H7 (cell line): ENCODE measurements around the gene KBTBD4. TPM values are rescaled to one million over a fixed set of nuclear protein-coding genes. Genes with fewer than 3 reads are reported as not detected.
A peak's percentile ranks its signal among the peaks of the same experiment; 100 is the strongest.
"Not testable (repeated sequence)": the region's sequence is repeated elsewhere in the genome, so short reads cannot be mapped to it uniquely, and the experiment has no call there.

Source experiments
- DNase-seq: peaks from one replicate; pipeline ENCODE4 v3.0.0; 2012
- H3K27me3 ChIP-seq: 2 replicates; pipeline ENCODE4 v1.6.0; 2011; ENCODE audit warnings: mild to moderate bottlenecking, low read length; ENCODE audit not compliant: control insufficient read depth, insufficient read depth
- H3K36me3 ChIP-seq: replicated peaks from 2 replicates; pipeline ENCODE4 v1.5.1; 2011; ENCODE audit warnings: low read length; ENCODE audit not compliant: control insufficient read depth, insufficient read depth
- H3K4me3 ChIP-seq: 2 replicates; pipeline ENCODE4 v1.5.1; 2011; ENCODE audit warnings: low read depth, mild to moderate bottlenecking, control low read depth, low read length, moderate library complexity; ENCODE audit not compliant: insufficient read depth
- total RNA-seq: library from RNA; depleted of rRNA; stranded (reverse); fragments of >200 nt; shearing (Covaris generic); gene quantifications from 2 replicates; pipeline ENCODE4 v1.2.3, GENCODE V29; 2014

The KBTBD4 gene
- total RNA-seq, 1 experiment from 2014 or later, result 23.7 TPM

- Histone ChIP-seq H3K36me3 (no peaks in the 10 kb centered on the region), H3K4me3 (no peak overlapping the region), H3K27me3 (no peaks in the 10 kb centered on the region)
- no peak for DNase-seq
These were observed 20.1 kb downstream of the KBTBD4 start for GRCh38 chr11:47558695-47559094.

- H3K4me3 ChIP-seq, DNase-seq, H3K36me3 ChIP-seq, H3K27me3 ChIP-seq: not testable (repeated sequence)
These were observed 21.8 kb downstream of the KBTBD4 start for GRCh38 chr11:47557004-47557403.

GRCh38 chr11:47553406-47553743, 25.4 kb downstream of the KBTBD4 start:
- no peaks in the 10 kb centered on the region for H3K27me3 ChIP-seq
- no peaks in the 10 kb centered on the region for H3K36me3 ChIP-seq
- peak overlapping the region; percentile 99 for H3K4me3 ChIP-seq
- no peak for DNase-seq

- H3K36me3 ChIP-seq, result no peaks in the 10 kb centered on the region
- no peaks in the 10 kb centered on the region for H3K27me3 ChIP-seq
- H3K4me3 ChIP-seq, result peak within 1 kb of the TSS; percentile 99
- peak; percentile 93 for DNase-seq
These were observed 26.0 kb downstream of the KBTBD4 start, which contains the start of gene CELF1 for GRCh38 chr11:47552566-47553405. TSS of gene CELF1 (minus strand) at chr11:47553132. CDS start at chr11:47499523, 53,609 bp downstream.

- Histone ChIP-seq H3K4me3 (peak overlapping the region; percentile 99), H3K36me3 (no peaks in the 10 kb centered on the region), H3K27me3 (no peaks in the 10 kb centered on the region)
- DNase-seq, result peak; percentile 51
These were observed 26.7 kb downstream of the KBTBD4 start for GRCh38 chr11:47552056-47552565.

GRCh38 chr11:47551086-47551485, 27.7 kb downstream of the KBTBD4 start:
- peak; percentile 47 for DNase-seq
- Histone ChIP-seq H3K36me3 (no peaks in the 10 kb centered on the region), H3K4me3 (no peak overlapping the region)

GRCh38 chr11:47550288-47551047, 28.3 kb downstream of the KBTBD4 start:
- H3K4me3 ChIP-seq, result no peak overlapping the region
- no peaks in the 10 kb centered on the region for H3K36me3 ChIP-seq
- no peak for DNase-seq
- H3K27me3 ChIP-seq, result no peaks in the 10 kb centered on the region

More at GRCh38 chr11:47551086-47551485, 27.7 kb downstream of the KBTBD4 start:
- H3K27me3 ChIP-seq, result no peaks in the 10 kb centered on the region

GRCh38 chr11:47546274-47546673, 32.5 kb downstream of the KBTBD4 start:
- H3K4me3 ChIP-seq, result not testable (repeated sequence)

GRCh38 chr11:47545298-47545697, 33.5 kb downstream of the KBTBD4 start:
- no peaks in the 10 kb centered on the region for H3K27me3 ChIP-seq
- no peak for DNase-seq
- H3K4me3 ChIP-seq, result no peak overlapping the region
- H3K36me3 ChIP-seq, result no peaks in the 10 kb centered on the region

More at GRCh38 chr11:47546274-47546673, 32.5 kb downstream of the KBTBD4 start:
- H3K27me3 ChIP-seq, H3K36me3 ChIP-seq, DNase-seq: not testable (repeated sequence)

- no peaks in the 10 kb centered on the region for H3K27me3 ChIP-seq
- no peak overlapping the region for H3K4me3 ChIP-seq
- DNase-seq, result no peak
- H3K36me3 ChIP-seq, result no peaks in the 10 kb centered on the region
These were observed 37.7 kb downstream of the KBTBD4 start for GRCh38 chr11:47541070-47541469.

- H3K27me3 ChIP-seq, result no peaks in the 10 kb centered on the region
- no peak overlapping the region for H3K4me3 ChIP-seq
- DNase-seq, result no peak
- H3K36me3 ChIP-seq, result no peaks in the 10 kb centered on the region
These were observed 39.1 kb downstream of the KBTBD4 start for GRCh38 chr11:47539681-47540039.

- H3K27me3 ChIP-seq, result no peaks in the 10 kb centered on the region
- no peaks in the 10 kb centered on the region for H3K36me3 ChIP-seq
- H3K4me3 ChIP-seq, result no peak overlapping the region
- DNase-seq, result no peak
These were observed 39.8 kb downstream of the KBTBD4 start for GRCh38 chr11:47538741-47539565.

- H3K27me3 ChIP-seq, result no peaks in the 10 kb centered on the region
- DNase-seq, result no peak
- no peak overlapping the region for H3K4me3 ChIP-seq
- H3K36me3 ChIP-seq, result no peaks in the 10 kb centered on the region
These were observed 41.9 kb downstream of the KBTBD4 start for GRCh38 chr11:47536915-47537314.

- Histone ChIP-seq H3K27me3 (no peaks in the 10 kb centered on the region), H3K4me3 (no peak overlapping the region), H3K36me3 (no peaks in the 10 kb centered on the region; the same call in 1 of the 2 replicates)
- DNase-seq, result no peak
These were observed 44.0 kb downstream of the KBTBD4 start for GRCh38 chr11:47534704-47535251.
